Liver (tissue), 9 donors: ENCODE measurements around the gene CDC42BPG. TPM values are rescaled to one million over a fixed set of nuclear protein-coding genes. Genes with fewer than 3 reads are reported as not detected.

Source experiments
- DNase-seq: peaks from one replicate; pipeline ENCODE4 v3.0.0-alpha.2; 2017; ENCODE audit warnings: low spot score
- H3K27ac ChIP-seq, 2 donors: one replicate each; pipeline ENCODE4 v1.7.0; 2013; ENCODE audit warnings: inconsistent platforms in 2 of 2, low read length in 2 of 2, control low read depth in 1 of 2, low read depth in 1 of 2, mild to moderate bottlenecking in 1 of 2
- H3K27me3 ChIP-seq, 4 donors: one replicate each; pipeline versions ENCODE4 v1.6.1 to v1.7.0; 2013; ENCODE audit warnings: low read length in 3 of 4, inconsistent platforms in 1 of 4, mild to moderate bottlenecking in 1 of 4, moderate library complexity in 1 of 4; ENCODE audit not compliant: control insufficient read depth in 4 of 4, insufficient read depth in 4 of 4
- H3K36me3 ChIP-seq, 4 donors: one replicate each; pipeline versions ENCODE4 v1.6.1 to v1.7.0; 2013; ENCODE audit warnings: low read length in 3 of 4, mild to moderate bottlenecking in 3 of 4, low read depth in 1 of 4, moderate library complexity in 1 of 4; ENCODE audit not compliant: control insufficient read depth in 4 of 4, insufficient read depth in 3 of 4
- H3K4me1 ChIP-seq, 4 donors: one replicate each; pipeline versions ENCODE4 v1.6.1 to v1.7.0; 2013; ENCODE audit warnings: low read length in 3 of 4, mild to moderate bottlenecking in 3 of 4, moderate library complexity in 1 of 4; ENCODE audit not compliant: control insufficient read depth in 4 of 4, insufficient read depth in 4 of 4
- H3K4me3 ChIP-seq, 3 donors: one replicate each; pipeline versions ENCODE4 v1.6.1 to v1.7.0; 2013; ENCODE audit warnings: low read length in 3 of 3, control low read depth in 1 of 3, low read depth in 1 of 3, mild to moderate bottlenecking in 1 of 3
- H3K9ac ChIP-seq, 2 donors: one replicate each; pipeline ENCODE4 v1.7.0; 2013; ENCODE audit warnings: low read length in 2 of 2, mild to moderate bottlenecking in 2 of 2, moderate library complexity in 2 of 2, control low read depth in 1 of 2, low read depth in 1 of 2
- H3K9me3 ChIP-seq, 4 donors: one replicate each; pipeline versions ENCODE4 v1.6.1 to v1.7.0; 2013; ENCODE audit warnings: low read length in 3 of 4; ENCODE audit not compliant: control insufficient read depth in 4 of 4
- EGR1 ChIP-seq, 2 donors: IDR thresholded peaks; 2 replicates each; pipeline ENCODE4 v1.6.1; 2016 to 2018; ENCODE audit warnings: antibody characterized with exemption in 2 of 2, low read depth in 2 of 2
- FOXA1 ChIP-seq: IDR thresholded peaks from 2 replicates; pipeline ENCODE4 v1.6.1; 2016; ENCODE audit warnings: antibody characterized with exemption
- FOXA2 ChIP-seq: IDR thresholded peaks from 2 replicates; pipeline ENCODE4 v1.6.1; 2016; ENCODE audit warnings: antibody characterized with exemption
- GABPA ChIP-seq, 2 donors: IDR thresholded peaks in 1 of 2; conservative IDR thresholded peaks in 1 of 2; 2 replicates each; pipeline ENCODE4 v1.6.1; 2016; ENCODE audit warnings: antibody characterized with exemption in 2 of 2, mild to moderate bottlenecking in 1 of 2, moderate library complexity in 1 of 2
- HNF4A ChIP-seq, 2 donors: conservative IDR thresholded peaks; 2 replicates each; pipeline ENCODE4 v1.6.1; 2016; ENCODE audit warnings: antibody characterized with exemption in 2 of 2, mild to moderate bottlenecking in 2 of 2
- HNF4G ChIP-seq: IDR thresholded peaks from 2 replicates; pipeline ENCODE4 v1.6.1; 2016; ENCODE audit warnings: antibody characterized with exemption
- JUND ChIP-seq, 2 donors: IDR thresholded peaks; 2 replicates each; pipeline ENCODE4 v1.6.1; 2016; ENCODE audit warnings: antibody characterized with exemption in 2 of 2
- NR2F2 ChIP-seq: IDR thresholded peaks from 2 replicates; pipeline ENCODE4 v1.6.1; 2016; ENCODE audit warnings: antibody characterized with exemption
- RAD21 ChIP-seq, 2 donors: IDR thresholded peaks; 2 replicates each; pipeline ENCODE4 v1.6.1; 2016; ENCODE audit warnings: antibody characterized with exemption in 2 of 2, mild to moderate bottlenecking in 2 of 2
- SP1 ChIP-seq: IDR thresholded peaks from 2 replicates; pipeline ENCODE4 v1.6.1; 2018; ENCODE audit warnings: antibody characterized with exemption, mild to moderate bottlenecking
- TAF1 ChIP-seq: conservative IDR thresholded peaks from 2 replicates; pipeline ENCODE4 v1.6.1; 2016; ENCODE audit warnings: antibody characterized with exemption, mild to moderate bottlenecking
- YY1 ChIP-seq: IDR thresholded peaks from 2 replicates; pipeline ENCODE4 v1.6.1; 2016; ENCODE audit warnings: antibody characterized with exemption, mild to moderate bottlenecking
- WGBS: extraction: QIAGEN DNeasy Blood & Tissue Kit; methylation state at CpG from one replicate; pipeline ENCODE4 v1.1.7; 2013; 5-methylcytosine and 5-hydroxymethylcytosine counted together
- polyA plus RNA-seq, 2 donors: library from polyadenylated mRNA; stranded (reverse) in 1 of 2; unstranded in 1 of 2; fragments of 200-250 nt in 1 of 2; fragments of >200 nt in 1 of 2; fragmentation: Nextera tagmentation in 1 of 2; extraction: Ambion mirVana in 1 of 2; gene quantifications; one replicate each; pipeline versions ENCODE4 v1.2.1 to v1.2.3, GENCODE V29; 2013 to 2015
- total RNA-seq, 2 donors: library from RNA; depleted of rRNA; stranded (reverse); fragments of >200 nt; gene quantifications; one replicate each; pipeline ENCODE4 v1.2.3, GENCODE V29; 2014
- TF ChIP-seq, protein P1 (sequence below): IDR thresholded peaks from 2 replicates; pipeline ENCODE4 v1.6.1; 2016; ENCODE audit warnings: antibody characterized with exemption
- TF ChIP-seq, protein P2 (sequence below): IDR thresholded peaks from 2 replicates; pipeline ENCODE4 v1.6.1; 2016; ENCODE audit warnings: antibody characterized with exemption, mild to moderate bottlenecking
- donor health status: healthy.
- donor health status: healthy.
- donor health status: healthy.
- donor health status: healthy.
- donor health status: healthy.

The CDC42BPG gene
- total and polyA plus RNA-seq, 4 donors, result 0.18 to 1.2 (median 0.58) TPM

DNA sequence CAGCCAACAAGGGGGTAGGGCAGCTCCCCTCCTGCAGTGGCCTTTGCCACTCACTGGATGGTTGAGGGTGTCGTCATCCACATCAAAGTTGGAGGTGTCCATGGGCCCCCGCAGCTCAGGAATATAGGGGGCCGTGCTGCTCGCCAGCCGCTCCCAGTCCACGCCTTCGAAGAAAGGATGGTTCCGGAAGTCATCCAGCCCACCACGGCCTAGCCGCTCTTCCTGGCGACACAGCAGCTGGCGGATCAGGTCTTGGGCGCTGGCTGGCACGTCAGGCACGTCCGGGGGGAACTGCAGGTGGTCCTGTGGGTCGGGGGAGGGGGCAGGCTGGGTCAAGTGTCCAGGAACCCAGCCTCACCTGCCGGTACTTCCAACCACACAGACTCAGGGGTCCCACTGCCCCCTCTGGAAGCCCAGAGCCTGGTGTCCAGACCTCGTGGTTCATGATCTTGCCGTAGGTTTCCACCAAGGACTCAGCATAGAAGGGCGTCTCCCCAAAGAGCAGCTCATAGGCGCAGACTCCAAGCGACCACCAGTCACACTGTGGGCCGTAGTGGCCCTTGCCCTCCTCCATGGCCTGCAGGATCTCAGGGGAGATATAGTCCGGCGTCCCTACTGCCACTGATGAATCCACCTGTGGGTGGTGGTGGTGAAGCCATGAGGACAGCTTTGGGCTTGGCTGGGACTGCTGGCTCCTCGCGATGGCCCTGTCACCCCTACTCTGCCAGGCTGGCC lies 5.7 kb downstream of the CDC42BPG start:
- H3K4me1 ChIP-seq, result no peaks in the 10 kb centered on the region
- H3K27me3 ChIP-seq, result no peaks in the 10 kb centered on the region
- DNase-seq, result no peak
- 96% methylated on average over 28 of the region's 28 CpGs for WGBS
- H3K9me3 ChIP-seq, result no peaks in the 10 kb centered on the region
- no peaks in the 10 kb centered on the region for H3K36me3 ChIP-seq
- no peak overlapping the region for H3K9ac ChIP-seq
- TF ChIP-seq HNF4A (conservative IDR thresholded peaks at IDR 0.05) (no peak), HNF4G (no peak), SP1 (no peak), YY1 (no peak)
- no peak overlapping the region for H3K27ac ChIP-seq
- H3K4me3 ChIP-seq, result no peak overlapping the region

DNA sequence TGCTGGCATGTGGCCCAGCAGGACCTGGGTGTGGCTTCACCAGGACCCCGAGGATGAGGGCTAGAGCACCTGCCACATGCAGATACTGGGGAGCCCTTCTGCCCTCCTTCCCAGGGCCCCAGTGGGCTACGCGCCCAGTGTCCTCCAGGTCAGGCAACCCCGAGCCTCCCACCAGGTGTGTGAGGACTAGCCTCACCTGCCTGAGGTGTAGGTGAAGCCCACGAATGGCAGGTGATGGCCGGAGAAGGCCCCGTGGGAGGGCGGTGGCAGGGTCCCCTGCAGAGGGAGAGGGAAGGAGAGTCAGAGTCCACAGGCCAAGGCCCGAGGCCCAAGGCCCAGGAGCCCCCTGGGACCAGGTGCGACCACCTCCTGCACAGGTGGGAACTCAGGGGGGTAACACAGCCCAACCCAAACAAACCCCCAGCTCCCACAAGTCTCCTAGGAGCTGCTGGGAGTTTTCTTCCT lies 6.5 kb downstream of the CDC42BPG start:
- H3K9me3 ChIP-seq, result no peaks in the 10 kb centered on the region
- no peak overlapping the region for H3K9ac ChIP-seq
- no peaks in the 10 kb centered on the region for H3K4me1 ChIP-seq
- DNase-seq, result no peak
- H3K4me3 ChIP-seq, result no peak overlapping the region
- no peak for TF ChIP-seq FOXA2
- no peak for TF ChIP-seq HNF4G
- TF ChIP-seq HNF4A (conservative IDR thresholded peaks at IDR 0.05), result no peak
- TF ChIP-seq, protein P1, sequence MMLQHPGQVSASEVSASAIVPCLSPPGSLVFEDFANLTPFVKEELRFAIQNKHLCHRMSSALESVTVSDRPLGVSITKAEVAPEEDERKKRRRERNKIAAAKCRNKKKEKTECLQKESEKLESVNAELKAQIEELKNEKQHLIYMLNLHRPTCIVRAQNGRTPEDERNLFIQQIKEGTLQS, result no peak
- no peak for TF ChIP-seq SP1
- no peak for TF ChIP-seq JUND (IDR thresholded peaks at IDR 0.05)
- TF ChIP-seq, protein P2, sequence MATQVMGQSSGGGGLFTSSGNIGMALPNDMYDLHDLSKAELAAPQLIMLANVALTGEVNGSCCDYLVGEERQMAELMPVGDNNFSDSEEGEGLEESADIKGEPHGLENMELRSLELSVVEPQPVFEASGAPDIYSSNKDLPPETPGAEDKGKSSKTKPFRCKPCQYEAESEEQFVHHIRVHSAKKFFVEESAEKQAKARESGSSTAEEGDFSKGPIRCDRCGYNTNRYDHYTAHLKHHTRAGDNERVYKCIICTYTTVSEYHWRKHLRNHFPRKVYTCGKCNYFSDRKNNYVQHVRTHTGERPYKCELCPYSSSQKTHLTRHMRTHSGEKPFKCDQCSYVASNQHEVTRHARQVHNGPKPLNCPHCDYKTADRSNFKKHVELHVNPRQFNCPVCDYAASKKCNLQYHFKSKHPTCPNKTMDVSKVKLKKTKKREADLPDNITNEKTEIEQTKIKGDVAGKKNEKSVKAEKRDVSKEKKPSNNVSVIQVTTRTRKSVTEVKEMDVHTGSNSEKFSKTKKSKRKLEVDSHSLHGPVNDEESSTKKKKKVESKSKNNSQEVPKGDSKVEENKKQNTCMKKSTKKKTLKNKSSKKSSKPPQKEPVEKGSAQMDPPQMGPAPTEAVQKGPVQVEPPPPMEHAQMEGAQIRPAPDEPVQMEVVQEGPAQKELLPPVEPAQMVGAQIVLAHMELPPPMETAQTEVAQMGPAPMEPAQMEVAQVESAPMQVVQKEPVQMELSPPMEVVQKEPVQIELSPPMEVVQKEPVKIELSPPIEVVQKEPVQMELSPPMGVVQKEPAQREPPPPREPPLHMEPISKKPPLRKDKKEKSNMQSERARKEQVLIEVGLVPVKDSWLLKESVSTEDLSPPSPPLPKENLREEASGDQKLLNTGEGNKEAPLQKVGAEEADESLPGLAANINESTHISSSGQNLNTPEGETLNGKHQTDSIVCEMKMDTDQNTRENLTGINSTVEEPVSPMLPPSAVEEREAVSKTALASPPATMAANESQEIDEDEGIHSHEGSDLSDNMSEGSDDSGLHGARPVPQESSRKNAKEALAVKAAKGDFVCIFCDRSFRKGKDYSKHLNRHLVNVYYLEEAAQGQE, result no peak
- no peak for TF ChIP-seq YY1
- no peak for TF ChIP-seq NR2F2
- TF ChIP-seq RAD21 (IDR thresholded peaks at IDR 0.05), result no peak
- no peak for TF ChIP-seq FOXA1
- no peaks in the 10 kb centered on the region for H3K27me3 ChIP-seq
- WGBS, result 97% methylated on average over 10 of the region's 10 CpGs
- no peak overlapping the region for H3K27ac ChIP-seq
- no peaks in the 10 kb centered on the region for H3K36me3 ChIP-seq

DNA sequence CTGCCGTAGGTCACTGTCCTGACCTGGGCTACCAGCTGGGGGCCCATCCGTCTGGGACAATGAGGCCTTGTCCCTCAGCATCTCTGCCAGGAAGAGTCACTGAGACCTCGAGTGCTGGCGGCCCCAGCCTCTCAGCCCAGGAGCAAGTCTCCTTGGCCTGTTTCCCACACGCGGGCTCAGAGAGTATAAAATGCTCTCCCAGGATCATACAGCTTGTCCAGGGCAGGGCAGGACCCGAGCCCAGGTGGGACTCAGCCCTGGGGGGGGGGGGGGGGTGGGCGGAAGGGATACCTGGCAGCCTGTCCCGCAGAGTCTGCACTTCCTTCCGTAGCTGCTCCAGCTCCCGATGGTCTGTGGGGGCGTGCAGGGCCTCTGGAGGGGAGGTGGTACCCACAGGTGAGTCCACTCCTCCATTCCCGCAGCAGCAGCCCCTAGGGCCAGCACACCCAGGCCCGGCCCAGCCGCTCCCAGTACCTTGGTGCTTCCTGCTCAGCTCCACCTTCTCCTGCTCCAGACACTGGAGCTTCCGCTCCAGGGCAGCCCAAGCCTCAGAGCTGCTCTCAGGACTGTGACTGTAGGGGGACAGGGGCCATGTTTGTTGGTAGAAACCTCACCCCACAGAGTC lies 7.9 kb downstream of the CDC42BPG start:
- Histone ChIP-seq H3K9me3 (no peaks in the 10 kb centered on the region), H3K27ac (no peak overlapping the region), H3K4me3 (no peak overlapping the region), H3K4me1 (no peaks in the 10 kb centered on the region), H3K27me3 (no peaks in the 10 kb centered on the region), H3K9ac (no peak overlapping the region), H3K36me3 (no peaks in the 10 kb centered on the region)
- no peak for DNase-seq
- TF ChIP-seq, protein P2, result no peak
- TF ChIP-seq YY1 (no peak), GABPA (IDR thresholded peaks at IDR 0.05 in 1 of 2, conservative IDR thresholded peaks at IDR 0.05 in 1 of 2) (no peak), JUND (IDR thresholded peaks at IDR 0.05) (no peak), EGR1 (IDR thresholded peaks at IDR 0.05; ENCODE audit: low read depth in 2 of 2) (no peak), TAF1 (no peak), RAD21 (IDR thresholded peaks at IDR 0.05) (no peak), NR2F2 (no peak), FOXA2 (no peak)
- TF ChIP-seq, protein P1, result no peak
- WGBS, result 93% methylated on average over 16 of the region's 16 CpGs
